Measurements from ENCODE around the gene GBF1. TPM values are rescaled to one million over a fixed set of nuclear protein-coding genes. Genes with fewer than 3 reads are reported as not detected.

The GBF1 gene
- total RNA-seq, 1 donor from 2014 or later, result 59.9 TPM

DNA sequence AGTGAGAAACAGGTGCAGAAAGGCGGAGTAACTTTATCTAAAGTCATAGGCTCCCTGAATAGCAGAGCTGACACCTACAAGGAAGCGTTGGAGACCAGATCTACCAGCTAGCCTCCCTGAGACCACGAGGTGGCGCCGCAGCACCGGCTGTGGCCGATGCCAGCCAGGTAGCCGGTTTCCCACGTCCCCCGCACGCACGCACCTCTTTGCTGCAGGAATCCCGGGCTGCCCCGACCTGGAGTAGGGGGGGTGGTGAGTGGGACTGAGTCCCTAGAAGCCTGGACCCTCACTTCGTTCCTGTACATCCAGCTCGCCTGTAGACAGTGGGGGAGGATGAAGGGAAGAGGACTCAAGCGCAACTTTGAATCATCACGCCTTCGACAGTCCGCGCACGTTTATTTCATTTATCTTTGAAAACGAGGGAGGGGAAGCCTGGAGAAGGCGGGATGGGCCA lies 15.5 kb upstream of the GBF1 start:
- Mint-ChIP-seq H3K27me3 (ENCODE audit: unreplicated experiment) (peaks cover 38% of the 10 kb centered on the region), H3K4me1 (ENCODE audit: unreplicated experiment) (peaks cover 25% of the 10 kb centered on the region), H3K36me3 (ENCODE audit: unreplicated experiment) (no peaks in the 10 kb centered on the region), H3K9me3 (ENCODE audit: unreplicated experiment) (no peaks in the 10 kb centered on the region), H3K27ac (ENCODE audit: unreplicated experiment) (no peak overlapping the region), H3K4me3 (ENCODE audit: unreplicated experiment) (peak overlapping the region; percentile 75)
- peak; percentile 93 for DNase-seq (ENCODE audit: extremely low spot score, unreplicated experiment)
- TF ChIP-seq, protein P1, sequence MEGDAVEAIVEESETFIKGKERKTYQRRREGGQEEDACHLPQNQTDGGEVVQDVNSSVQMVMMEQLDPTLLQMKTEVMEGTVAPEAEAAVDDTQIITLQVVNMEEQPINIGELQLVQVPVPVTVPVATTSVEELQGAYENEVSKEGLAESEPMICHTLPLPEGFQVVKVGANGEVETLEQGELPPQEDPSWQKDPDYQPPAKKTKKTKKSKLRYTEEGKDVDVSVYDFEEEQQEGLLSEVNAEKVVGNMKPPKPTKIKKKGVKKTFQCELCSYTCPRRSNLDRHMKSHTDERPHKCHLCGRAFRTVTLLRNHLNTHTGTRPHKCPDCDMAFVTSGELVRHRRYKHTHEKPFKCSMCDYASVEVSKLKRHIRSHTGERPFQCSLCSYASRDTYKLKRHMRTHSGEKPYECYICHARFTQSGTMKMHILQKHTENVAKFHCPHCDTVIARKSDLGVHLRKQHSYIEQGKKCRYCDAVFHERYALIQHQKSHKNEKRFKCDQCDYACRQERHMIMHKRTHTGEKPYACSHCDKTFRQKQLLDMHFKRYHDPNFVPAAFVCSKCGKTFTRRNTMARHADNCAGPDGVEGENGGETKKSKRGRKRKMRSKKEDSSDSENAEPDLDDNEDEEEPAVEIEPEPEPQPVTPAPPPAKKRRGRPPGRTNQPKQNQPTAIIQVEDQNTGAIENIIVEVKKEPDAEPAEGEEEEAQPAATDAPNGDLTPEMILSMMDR (IDR thresholded peaks at IDR 0.05), result peak; percentile 99

DNA sequence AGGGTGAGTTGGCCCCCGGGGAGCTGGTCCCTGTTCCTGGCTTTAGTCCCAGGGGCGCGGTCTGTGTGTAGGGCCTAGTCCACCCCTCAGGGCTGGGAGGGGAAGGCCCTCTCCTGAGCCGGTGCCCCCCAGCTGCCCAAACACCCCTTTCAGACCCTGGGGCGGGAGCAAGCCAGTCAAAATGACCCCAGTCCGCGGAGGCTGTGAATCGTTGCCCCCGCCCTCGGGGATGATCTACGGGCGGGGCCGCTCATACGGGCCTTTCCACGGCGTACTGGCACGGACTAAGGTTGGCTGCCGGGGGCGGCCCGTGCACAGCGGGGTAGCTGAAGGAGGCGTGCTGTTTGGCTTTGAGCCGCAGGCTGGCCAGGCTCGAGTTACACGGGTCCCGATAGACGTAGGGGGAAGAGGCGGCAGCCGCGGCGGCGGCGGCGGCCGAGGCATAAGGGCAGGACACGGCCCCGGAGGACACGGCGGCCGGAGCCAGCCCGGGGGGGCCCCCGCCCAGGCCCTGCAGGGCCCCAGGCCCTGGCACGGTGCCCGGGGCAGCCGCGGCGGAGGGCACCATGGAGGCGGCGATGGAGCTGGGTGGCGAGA lies 15.0 kb upstream of the GBF1 start:
- DNase-seq (ENCODE audit: extremely low spot score, unreplicated experiment), result peak; percentile 93
- Mint-ChIP-seq H3K27ac (ENCODE audit: unreplicated experiment) (peak overlapping the region; percentile 38), H3K4me1 (ENCODE audit: unreplicated experiment) (peaks cover 24% of the 10 kb centered on the region), H3K36me3 (ENCODE audit: unreplicated experiment) (no peaks in the 10 kb centered on the region), H3K27me3 (ENCODE audit: unreplicated experiment) (peaks cover 38% of the 10 kb centered on the region), H3K9me3 (ENCODE audit: unreplicated experiment) (no peaks in the 10 kb centered on the region), H3K4me3 (ENCODE audit: unreplicated experiment) (peak overlapping the region; percentile 75)
- TF ChIP-seq, protein P1 (IDR thresholded peaks at IDR 0.05), result no peak

DNA sequence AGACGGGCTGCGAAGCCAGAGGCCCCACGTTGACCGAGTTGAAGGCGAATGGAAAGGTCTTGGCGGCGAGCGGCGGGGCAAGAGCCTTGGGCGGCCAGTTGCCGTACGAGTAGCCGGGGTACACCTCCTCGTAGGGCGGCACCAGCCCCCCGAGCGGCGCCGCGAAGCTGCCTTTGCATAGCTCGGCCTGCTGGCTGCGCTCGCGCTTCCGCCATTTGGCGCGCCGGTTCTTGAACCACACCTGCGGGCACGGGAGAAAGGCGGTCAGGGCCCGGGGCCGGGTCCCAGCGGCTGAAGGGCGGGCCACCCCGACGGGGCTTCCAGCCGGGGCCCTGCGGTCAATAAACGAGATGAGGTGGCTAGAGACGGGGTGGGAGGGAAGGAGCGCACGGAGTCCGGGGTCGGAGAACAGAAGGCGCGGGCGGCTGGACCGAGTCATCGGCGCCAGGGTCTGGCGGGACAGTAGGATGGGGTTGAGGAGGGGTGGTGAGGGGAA lies 14.4 kb upstream of the GBF1 start:
- TF ChIP-seq, protein P1 (IDR thresholded peaks at IDR 0.05), result peak; percentile 52
- Mint-ChIP-seq H3K4me3 (ENCODE audit: unreplicated experiment) (peak overlapping the region; percentile 63), H3K27ac (ENCODE audit: unreplicated experiment) (no peak overlapping the region), H3K36me3 (ENCODE audit: unreplicated experiment) (no peaks in the 10 kb centered on the region), H3K4me1 (ENCODE audit: unreplicated experiment) (peaks cover 19% of the 10 kb centered on the region), H3K9me3 (ENCODE audit: unreplicated experiment) (no peaks in the 10 kb centered on the region), H3K27me3 (ENCODE audit: unreplicated experiment) (peaks cover 44% of the 10 kb centered on the region)
- no peak for DNase-seq (ENCODE audit: extremely low spot score, unreplicated experiment)

DNA sequence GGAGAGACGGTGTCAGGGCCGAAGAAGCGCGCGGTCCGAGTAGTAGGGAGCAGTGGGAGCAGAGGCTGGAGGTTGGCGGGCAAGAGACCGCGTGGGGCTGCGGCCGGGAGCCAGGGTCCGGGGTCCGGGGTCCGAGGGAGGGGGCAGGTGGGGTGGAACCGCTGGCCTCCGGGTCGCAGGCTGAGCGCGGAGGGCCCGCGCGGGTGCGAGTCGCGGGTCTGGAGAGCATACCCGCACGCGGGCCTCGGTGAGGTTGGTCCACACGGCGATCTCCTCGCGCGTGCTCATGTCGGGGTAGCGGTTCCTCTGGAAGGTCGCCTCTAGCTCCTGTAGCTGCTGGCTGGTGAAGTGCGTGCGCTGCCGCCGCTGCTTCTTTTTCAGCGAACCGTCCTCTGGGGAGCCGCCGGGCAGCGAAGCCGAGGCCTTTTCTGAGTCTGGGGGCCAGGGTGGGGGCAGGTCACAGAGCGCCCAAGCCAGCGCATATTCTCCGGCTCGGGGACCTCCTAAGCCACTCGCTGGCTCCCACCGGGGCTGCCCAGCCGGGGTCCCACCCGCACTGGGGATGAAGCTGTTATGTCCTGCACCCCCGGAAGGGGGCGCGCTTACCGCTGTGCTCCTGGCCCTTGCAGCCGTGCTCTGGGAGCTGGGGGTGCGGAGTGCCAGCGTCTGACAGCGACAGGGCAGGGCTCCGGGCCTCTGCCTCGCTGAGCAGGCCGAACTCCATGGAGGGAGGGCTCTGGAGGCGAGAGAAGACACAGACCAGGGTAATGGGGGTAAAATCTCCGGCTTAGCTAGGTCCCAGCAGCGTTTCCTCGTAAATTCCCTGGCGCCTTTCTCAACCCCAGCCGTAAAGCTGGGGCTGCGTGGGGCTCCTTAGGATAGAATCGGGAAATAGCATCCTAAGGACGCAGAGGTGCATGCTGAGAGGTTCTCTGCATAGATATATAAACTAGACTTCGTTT lies 13.7 kb upstream of the GBF1 start:
- TF ChIP-seq, protein P1 (IDR thresholded peaks at IDR 0.05), result peak; percentile 73
- peaks cover 48% of the 10 kb centered on the region for H3K27me3 Mint-ChIP-seq (ENCODE audit: unreplicated experiment)
- H3K27ac Mint-ChIP-seq (ENCODE audit: unreplicated experiment), result no peak overlapping the region
- no peaks in the 10 kb centered on the region for H3K36me3 Mint-ChIP-seq (ENCODE audit: unreplicated experiment)
- peaks cover 13% of the 10 kb centered on the region for H3K4me1 Mint-ChIP-seq (ENCODE audit: unreplicated experiment)
- DNase-seq (ENCODE audit: extremely low spot score, unreplicated experiment), result peak; percentile 86
- H3K4me3 Mint-ChIP-seq (ENCODE audit: unreplicated experiment), result peak overlapping the region; percentile 63
- no peaks in the 10 kb centered on the region for H3K9me3 Mint-ChIP-seq (ENCODE audit: unreplicated experiment)

DNA sequence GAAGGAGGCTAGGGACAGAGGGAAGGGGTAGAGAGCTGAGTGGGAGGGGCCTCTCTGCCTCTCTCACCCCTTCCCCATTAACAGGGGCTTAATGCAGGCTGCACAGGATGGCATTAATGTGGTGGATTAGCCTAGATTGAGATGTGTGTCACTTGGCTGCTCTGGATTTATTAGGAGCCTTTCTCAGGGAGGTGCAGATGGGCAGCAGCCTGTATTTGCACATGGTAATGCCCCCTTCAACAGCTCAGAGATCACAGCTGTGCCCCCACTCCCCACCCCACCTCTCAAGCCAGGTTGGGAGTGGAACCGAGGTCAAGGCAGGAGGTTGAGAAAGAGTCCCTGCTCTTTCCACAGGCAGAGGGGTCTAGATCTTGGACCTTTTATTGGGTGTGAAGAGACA lies 11.3 kb upstream of the GBF1 start:
- no peak for DNase-seq (ENCODE audit: extremely low spot score, unreplicated experiment)
- peaks cover 13% of the 10 kb centered on the region for H3K4me1 Mint-ChIP-seq (ENCODE audit: unreplicated experiment)
- TF ChIP-seq, protein P1 (IDR thresholded peaks at IDR 0.05), result no peak
- no peaks in the 10 kb centered on the region for H3K9me3 Mint-ChIP-seq (ENCODE audit: unreplicated experiment)
- peaks cover 46% of the 10 kb centered on the region for H3K27me3 Mint-ChIP-seq (ENCODE audit: unreplicated experiment)
- no peaks in the 10 kb centered on the region for H3K36me3 Mint-ChIP-seq (ENCODE audit: unreplicated experiment)
- H3K27ac Mint-ChIP-seq (ENCODE audit: unreplicated experiment), result no peak overlapping the region
- no peak overlapping the region for H3K4me3 Mint-ChIP-seq (ENCODE audit: unreplicated experiment)

All from osteocyte (in vitro differentiated cells).